Ovary (tissue), 9 donors: ENCODE measurements around the gene IQGAP2. TPM values are rescaled to one million over a fixed set of nuclear protein-coding genes. Genes with fewer than 3 reads are reported as not detected.

Source experiments
- DNase-seq, 5 donors: peaks; one replicate each; pipeline ENCODE4 v3.0.0-alpha.2; 2019 to 2020
- H3K27ac ChIP-seq, 2 donors: fragments of 200-600 bp; one replicate each; pipeline versions ENCODE4 v1.5.1 to v1.8.0; 2019 to 2022
- H3K27me3 ChIP-seq: fragments of 200-600 bp; one replicate; pipeline ENCODE4 v1.8.0; 2022
- H3K36me3 ChIP-seq: fragments of 200-600 bp; sonication (generic); one replicate; pipeline ENCODE4 v1.5.1; 2019
- H3K4me1 ChIP-seq: one replicate; pipeline ENCODE4 v1.8.1; 2013; ENCODE audit warnings: mild to moderate bottlenecking, moderate library complexity; ENCODE audit not compliant: insufficient read depth
- H3K4me3 ChIP-seq: fragments of 200-600 bp; sonication (generic); one replicate; pipeline ENCODE4 v1.5.1; 2017
- H3K9me3 ChIP-seq, 2 donors: fragments of 200-600 bp in 1 of 2; sonication (generic) in 1 of 2; one replicate each; pipeline versions ENCODE4 v1.5.1 to v1.8.1; 2013 to 2019; ENCODE audit warnings: mild to moderate bottlenecking in 1 of 2, moderate library complexity in 1 of 2
- CTCF ChIP-seq, 3 donors: fragments of 450-650 bp in 2 of 3; fragments of 200-600 bp in 1 of 3; IDR thresholded peaks; one replicate each; pipeline versions ENCODE4 v1.5.1 to v1.8.0; 2016 to 2022; ENCODE audit warnings: antibody characterized with exemption in 3 of 3, mild to moderate bottlenecking in 1 of 3
- EP300 ChIP-seq: sonication (generic); formaldehyde crosslinking; IDR thresholded peaks from one replicate; pipeline ENCODE4 v1.6.1; 2017; ENCODE audit warnings: antibody characterized with exemption
- POLR2A ChIP-seq: fragments of 450-650 bp; IDR thresholded peaks from one replicate; pipeline ENCODE4 v1.6.1; 2017; ENCODE audit warnings: antibody characterized with exemption, mild to moderate bottlenecking, moderate library complexity
- WGBS, 3 donors: extraction: QIAGEN DNeasy Blood & Tissue Kit in 1 of 3; methylation state at CpG; one replicate each; pipeline versions ENCODE4 v1.1.5 to v1.1.7; 2013 to 2017; 5-methylcytosine and 5-hydroxymethylcytosine counted together
- intact Hi-C, 4 donors: fragments of 100-400 bp; cut with DNase I; formaldehyde crosslinking; loops; one replicate each; pipeline versions ENCODE4 v1.11.0 to v1.15.1; 2022 to 2023
- polyA plus RNA-seq, 2 donors: library from polyadenylated mRNA; stranded (reverse); fragments of 200-250 nt in 1 of 2; fragments of 350-450 nt in 1 of 2; fragmentation: Illumina TruSeq in 1 of 2; extraction: RNeasy Lipid Tissue Mini Kit (QIAGEN cat#74804) in 1 of 2; gene quantifications; one replicate each; pipeline ENCODE4 v1.2.3, GENCODE V29; 2013 to 2014
- total RNA-seq, 7 donors: library from RNA; depleted of rRNA in 2 of 7; stranded (reverse); fragments of >200 nt in 2 of 7; fragmentation: NEBNext Ultra II Directional in 3 of 7; extraction: Animal tissue kit (Norgen Biotek cat#: 25700) in 3 of 7; gene quantifications; one replicate each; pipeline versions ENCODE4 v1.1.0 to v1.2.4, GENCODE V29; 2016 to 2023
- donor health status: DM: no; HTN: no; CAD: no; lungs with moderate emphysema.
- donor health status: DM: no; HTN: no; CAD: no.
- donor health status: Bipolar disorder and iron deficiency.
- donor health status: DM: yes; HTN: yes; CAD: no.
- donor health status: DM: no; HTN: no; CAD: no.
- donor health status: DM: yes; HTN: yes; CAD: no.

Gene IQGAP2
- total and polyA plus RNA-seq, 9 donors, result 8.6 to 27.6 (median 13.9) TPM

GRCh38 chr5:76445830-76446229 lies 42.7 kb downstream of the IQGAP2 start:
- intact Hi-C loops, result no loop called here
- no peak for DNase-seq
- TF ChIP-seq POLR2A, result no peak
- TF ChIP-seq EP300, result no peak
- no peak for TF ChIP-seq CTCF (IDR thresholded peaks at IDR 0.05)
- H3K27ac ChIP-seq, result no peak overlapping the region
- H3K27me3 ChIP-seq, result no peaks in the 10 kb centered on the region
- H3K4me3 ChIP-seq, result no peak overlapping the region
- H3K9me3 ChIP-seq, result no peaks in the 10 kb centered on the region
- H3K36me3 ChIP-seq, result no peaks in the 10 kb centered on the region
- 88 to 92% (median 92%) methylated on average over 5 of the region's 5 CpGs for WGBS, 3 donors
- H3K4me1 ChIP-seq, result no peaks in the 10 kb centered on the region

- H3K4me1 ChIP-seq, result no peaks in the 10 kb centered on the region
- no peaks in the 10 kb centered on the region for H3K9me3 ChIP-seq
- intact Hi-C loops, result no loop called here
- DNase-seq, result no peak
- no peak overlapping the region for H3K27ac ChIP-seq
- no peaks in the 10 kb centered on the region for H3K36me3 ChIP-seq
- no peaks in the 10 kb centered on the region for H3K27me3 ChIP-seq
- 94 to 95% (median 95%) methylated on average over 6 of the region's 6 CpGs for WGBS, 3 donors
- no peak for TF ChIP-seq POLR2A
- no peak for TF ChIP-seq EP300
- TF ChIP-seq CTCF (IDR thresholded peaks at IDR 0.05), result no peak
- no peak overlapping the region for H3K4me3 ChIP-seq
These were observed 43.7 kb downstream of the IQGAP2 start for GRCh38 chr5:76446776-76447175.

GRCh38 chr5:76449606-76450005 lies 46.5 kb downstream of the IQGAP2 start:
- TF ChIP-seq CTCF (IDR thresholded peaks at IDR 0.05) (no peak), POLR2A (no peak), EP300 (no peak)
- no peaks in the 10 kb centered on the region for H3K27me3 ChIP-seq
- no peak overlapping the region for H3K27ac ChIP-seq
- intact Hi-C loops, result no loop called here
- no peaks in the 10 kb centered on the region for H3K9me3 ChIP-seq
- WGBS, 3 donors, result 22 to 42% (median 25%) methylated on average over 2 of the region's 2 CpGs
- no peak overlapping the region for H3K4me3 ChIP-seq
- H3K36me3 ChIP-seq, result no peaks in the 10 kb centered on the region
- no peak for DNase-seq
- no peaks in the 10 kb centered on the region for H3K4me1 ChIP-seq

- Histone ChIP-seq H3K36me3 (no peaks in the 10 kb centered on the region), H3K9me3 (no peaks in the 10 kb centered on the region), H3K27ac (no peak overlapping the region), H3K27me3 (no peaks in the 10 kb centered on the region), H3K4me3 (no peak overlapping the region), H3K4me1 (no peaks in the 10 kb centered on the region)
- intact Hi-C loops, result no loop called here
- DNase-seq, result no peak
- TF ChIP-seq EP300, result no peak
- no peak for TF ChIP-seq POLR2A
- TF ChIP-seq CTCF (IDR thresholded peaks at IDR 0.05), result no peak
- WGBS, 3 donors, result 10 to 28% (median 15%) methylated on average over 3 of the region's 3 CpGs
These were observed 47.0 kb downstream of the IQGAP2 start for GRCh38 chr5:76450054-76450453.
